Endothelial cell of umbilical vein (primary cell): Measurements from ENCODE around the gene OR51A2. TPM values are rescaled to one million over a fixed set of nuclear protein-coding genes. Genes with fewer than 3 reads are reported as not detected.

Experiments used
- BruUV-seq: library from RNA; stranded (reverse); fragments of 400-500 nt; replicated peaks from 2 replicates; lab custom pipeline; 2021; lab: Mats Ljungman, UMichigan
- CTCF ChIA-PET: fragments of 300-600, 350-600 bp; sonication (Branson Sonifier 250); formaldehyde crosslinking; loops from one replicate; lab custom pipeline; 2021; ENCODE audit warnings: antibody characterized with exemption, inconsistent platforms; lab: Charles Lee
- POLR2A ChIA-PET: fragments of 300-600, 350-600 bp; sonication (Branson Sonifier 250); formaldehyde crosslinking; loops from one replicate; lab custom pipeline; 2021; ENCODE audit warnings: antibody characterized with exemption, inconsistent platforms; lab: Charles Lee
- DNase-seq: peaks from one replicate; pipeline ENCODE4 v3.0.0-alpha.2; 2011; ENCODE audit warnings: low read depth, low spot score
- FAIRE-seq: peaks from 2 replicates; lab custom pipeline; 2011; peaks lifted over from hg19 to GRCh38; lab: Jason Lieb, UNC
- H2AFZ ChIP-seq: 2 replicates; pipeline ENCODE4 v1.6.0; 2012; ENCODE audit warnings: low read depth, low read length, control low read depth, inconsistent platforms
- H3K27ac ChIP-seq: 2 replicates; pipeline ENCODE4 v1.5.1; 2011; ENCODE audit warnings: low read depth, mild to moderate bottlenecking, control low read depth, low read length, moderate library complexity; ENCODE audit not compliant: insufficient read depth
- H3K27me3 ChIP-seq, 2 experiments: 2 replicates each; pipeline versions ENCODE4 v1.6.0 to v1.6.1; 2011; ENCODE audit warnings: low read length in 2 of 2, mixed read lengths in 1 of 2; ENCODE audit not compliant: control insufficient read depth in 2 of 2, insufficient read depth in 2 of 2
- H3K36me3 ChIP-seq, 2 experiments: 2 replicates in 1 of 2; 3 replicates in 1 of 2; pipeline ENCODE4 v1.5.1; 2011; ENCODE audit warnings: low read length in 2 of 2, mild to moderate bottlenecking in 1 of 2, moderate library complexity in 1 of 2; ENCODE audit not compliant: control insufficient read depth in 2 of 2, insufficient read depth in 2 of 2; ENCODE audit errors: extremely low read depth in 1 of 2
- H3K4me1 ChIP-seq: 3 replicates; pipeline ENCODE4 v1.5.1; 2011; ENCODE audit warnings: mild to moderate bottlenecking, low read length; ENCODE audit not compliant: control insufficient read depth, insufficient read depth; ENCODE audit errors: extremely low read depth
- H3K4me2 ChIP-seq: 2 replicates; pipeline ENCODE4 v1.6.1; 2011; ENCODE audit warnings: low read length, control low read depth, mixed read lengths; ENCODE audit not compliant: insufficient read depth
- H3K4me3 ChIP-seq, 3 experiments: fragments of 200-600 bp in 1 of 3; sonication (generic), shearing (Covaris generic) in 1 of 3; replicated peaks in 1 of 3; 2 replicates each; pipeline ENCODE4 v1.5.1; 2011 to 2016; ENCODE audit warnings: control low read depth in 3 of 3, low read length in 3 of 3, mild to moderate bottlenecking in 2 of 3, inconsistent platforms in 1 of 3, low read depth in 1 of 3, moderate library complexity in 1 of 3; ENCODE audit not compliant: insufficient read depth in 1 of 3
- H3K79me2 ChIP-seq: 2 replicates; pipeline ENCODE4 v1.6.0; 2012; ENCODE audit warnings: low read length, inconsistent platforms; ENCODE audit not compliant: control insufficient read depth, insufficient read depth
- H3K9ac ChIP-seq: replicated peaks from 2 replicates; pipeline ENCODE3; 2011; ENCODE audit warnings: low read length, control low read depth; ENCODE audit not compliant: insufficient read depth; ENCODE audit errors: extremely low read depth
- H3K9me1 ChIP-seq: replicated peaks from 3 replicates; pipeline ENCODE4 v1.6.0; 2011; ENCODE audit warnings: mild to moderate bottlenecking, low read length; ENCODE audit not compliant: control insufficient read depth, insufficient read depth; ENCODE audit errors: extremely low read depth
- H3K9me3 ChIP-seq: replicated peaks from 2 replicates; pipeline ENCODE4 v1.5.1; 2012; ENCODE audit warnings: low read length, inconsistent platforms; ENCODE audit not compliant: control insufficient read depth, insufficient read depth
- H4K20me1 ChIP-seq: replicated peaks from 2 replicates; pipeline ENCODE3; 2011; ENCODE audit warnings: mild to moderate bottlenecking, low read length; ENCODE audit not compliant: control insufficient read depth, insufficient read depth; ENCODE audit errors: extremely low read depth
- CTCF ChIP-seq, 2 donors: IDR thresholded peaks; 1 replicate in 1 of 2; 2 replicates in 1 of 2; pipeline ENCODE4 v1.5.1; 2011; ENCODE audit warnings: low read length in 2 of 2, mild to moderate bottlenecking in 2 of 2, moderate library complexity in 2 of 2, control low read depth in 1 of 2, inconsistent platforms in 1 of 2, low read depth in 1 of 2; ENCODE audit not compliant: insufficient read depth in 1 of 2; ENCODE audit errors: extremely low read depth in 1 of 2
- EZH2 ChIP-seq: IDR thresholded peaks from 2 replicates; pipeline ENCODE4 v1.6.1; 2012; ENCODE audit warnings: borderline replicate concordance, low read depth, mild to moderate bottlenecking, moderate library complexity, low read length, inconsistent platforms; ENCODE audit not compliant: severe bottlenecking
- FOS ChIP-seq: IDR thresholded peaks from 2 replicates; pipeline ENCODE4 v1.6.1; 2011; ENCODE audit warnings: mild to moderate bottlenecking, low read length, moderate library complexity, borderline replicate concordance; ENCODE audit not compliant: insufficient read depth
- GATA2 ChIP-seq: IDR thresholded peaks from 2 replicates; pipeline ENCODE4 v1.7.0; 2011; ENCODE audit warnings: low read depth, mild to moderate bottlenecking, moderate library complexity, mixed read lengths, low read length; ENCODE audit not compliant: insufficient read length, insufficient read depth
- JUN ChIP-seq: IDR thresholded peaks from 2 replicates; pipeline ENCODE4 v1.6.1; 2011; ENCODE audit warnings: borderline replicate concordance, low read depth; ENCODE audit not compliant: insufficient read length, insufficient read depth
- MAX ChIP-seq: IDR thresholded peaks from 2 replicates; pipeline ENCODE4 v1.6.1; 2011; ENCODE audit not compliant: insufficient read depth, insufficient read length
- MYC ChIP-seq: IDR thresholded peaks from one replicate; pipeline ENCODE4 v1.6.1; 2011; ENCODE audit warnings: mild to moderate bottlenecking, low read depth, low read length
- POLR2A ChIP-seq: IDR thresholded peaks from 2 replicates; pipeline ENCODE4 v1.6.1; 2012; ENCODE audit warnings: low read depth, mild to moderate bottlenecking, control low read depth, low read length
- POLR2AphosphoS5 ChIP-seq: IDR thresholded peaks from 2 replicates; pipeline ENCODE4 v1.6.1; 2012; ENCODE audit warnings: low read depth, mild to moderate bottlenecking, control low read depth, low read length, moderate library complexity; ENCODE audit not compliant: insufficient read depth
- dilution Hi-C: fragments of 300-500 bp; cut with MboI; formaldehyde crosslinking; loops from one replicate; pipeline ENCODE4 v1.15.0; 2019; ENCODE audit warnings: low sequenced_read_pairs; ENCODE audit not compliant: extremely low pct_ligation_motif_present
- intact Hi-C: fragments of 100-400 bp; cut with micrococcal nuclease; formaldehyde crosslinking; loops from one replicate; pipeline ENCODE4 v1.10.0; 2022
- polyA plus RNA-seq, 4 experiments: library from polyadenylated mRNA; depleted of rRNA in 3 of 4; stranded (reverse) in 3 of 4; unstranded in 1 of 4; fragments of >200 nt; gene quantifications; 2 replicates each; pipeline versions ENCODE4 v1.2.1 to v1.2.3, GENCODE V29; 2011 to 2012; ENCODE audit warnings: missing spikeins in 1 of 4
- total RNA-seq: library from RNA; stranded (reverse); gene quantifications from 2 replicates; pipeline ENCODE4 v1.2.3, GENCODE V29; 2021

Gene OR51A2
- total and polyA plus RNA-seq, 2 donors (not counting 3 experiments of a cell fraction or from before 2014, with no cell fraction given): not detected

- no peaks in the 10 kb centered on the region for H3K9me3 ChIP-seq
- no peak within 1 kb of the TSS for H3K4me2 ChIP-seq
- FAIRE-seq (no peak), DNase-seq (no peak)
- ChIA-PET POLR2A (no interaction called here), CTCF (no interaction called here)
- no peak within 1 kb of the TSS for H3K4me3 ChIP-seq
- H2AFZ ChIP-seq: no peak within 1 kb of the TSS
- no peaks in the 10 kb centered on the region for H3K36me3 ChIP-seq
- H3K4me1 ChIP-seq: no peaks in the 10 kb centered on the region
- BruUV-seq: no TSS peak
- no peak within 1 kb of the TSS for H3K9ac ChIP-seq
- no peaks in the 10 kb centered on the region for H4K20me1 ChIP-seq
- no peaks in the 10 kb centered on the region for H3K27me3 ChIP-seq
- no peaks in the 10 kb centered on the region for H3K9me1 ChIP-seq
- dilution Hi-C loops: no loop called here
- no peak for TF ChIP-seq JUN
- TF ChIP-seq FOS: no peak
- no peak for TF ChIP-seq MAX
- TF ChIP-seq GATA2: no peak
- no peak for TF ChIP-seq CTCF (IDR thresholded peaks at IDR 0.05; ENCODE audit: extremely low read depth in 1 of 2, insufficient read depth in 1 of 2, low read depth in 1 of 2, low read length in 2 of 2)
- no peak for TF ChIP-seq POLR2AphosphoS5
- no peak for TF ChIP-seq MYC
- TF ChIP-seq EZH2: no peak
- no peak for TF ChIP-seq POLR2A
- H3K79me2 ChIP-seq: no peaks in the 10 kb centered on the region
- no peak within 1 kb of the TSS for H3K27ac ChIP-seq
- intact Hi-C loops: no loop called here
Measured at GRCh38 chr11:4947505-4947904, 8.0 kb downstream of the OR51A2 start, which contains the start of gene OR51A4. OR51A4 (minus strand) TSS chr11:4947605; CDS start chr11:4947100, 505 bp downstream.
